ENCODE data around the gene GCLM. TPM values are rescaled to one million over a fixed set of nuclear protein-coding genes. Genes with fewer than 3 reads are reported as not detected.

The GCLM gene
- polyA plus RNA-seq, 3 donors = 1.2 to 4.4 (median 3.2) TPM

- H2AFZ ChIP-seq (ENCODE audit: insufficient read depth, low read depth, low read length, poor library complexity, severe bottlenecking) = no peak overlapping the region
- Mint-ChIP-seq H3K4me3 (no peak overlapping the region), H3K27ac (peak overlapping the region in 4 of 7 donors; percentile 10 to 57 (median 26)), H3K9me3 (no peaks in the 10 kb centered on the region), H3K4me1 (peaks cover 23% of the 10 kb centered on the region), H3K36me3 (peaks cover 72 to 73% of the 10 kb centered on the region in 2 donors), H3K27me3 (ENCODE audit: low read depth in 3 of 3) (no peaks in the 10 kb centered on the region)
- H3K9me3 ChIP-seq (replicated peaks in 1 of 2; ENCODE audit: control insufficient read depth in 1 of 2, insufficient read depth in 1 of 2, low read length in 2 of 2) = no peaks in the 10 kb centered on the region
- peak; percentile 59 for TF ChIP-seq CTCF (IDR thresholded peaks at IDR 0.05)
- peak overlapping the region in 1 of 2 donors; percentile 2 for H3K27ac ChIP-seq (ENCODE audit: low read depth in 1 of 2, low read length in 2 of 2)
- no peak overlapping the region for H3K9ac ChIP-seq (ENCODE audit: insufficient read depth, low read length, poor library complexity, severe bottlenecking)
- DNase-seq = peak in 2 of 3 donors; percentile 10 to 33
- H3K36me3 ChIP-seq (replicated peaks in 1 of 2; ENCODE audit: control insufficient read depth in 1 of 2, insufficient read depth in 2 of 2, low read length in 2 of 2) = peaks cover 70 to 85% of the 10 kb centered on the region in 2 donors
- no peak overlapping the region for H3K4me2 ChIP-seq (replicated peaks; ENCODE audit: extremely low read depth, low read length, poor library complexity, severe bottlenecking)
- intact Hi-C loops (cut with micrococcal nuclease) = loop anchor here in 1 of 2 donors (10.0 kb wide), 1 partner anchor 529 kb away; the partner anchor contains the start of gene DR1
- H4K20me1 ChIP-seq (ENCODE audit: insufficient read depth, low read length) = peaks cover 35% of the 10 kb centered on the region
- H3K79me2 ChIP-seq (ENCODE audit: insufficient read depth, low read length) = peaks cover 31% of the 10 kb centered on the region
- no peak overlapping the region for H3K4me3 ChIP-seq (replicated peaks in 1 of 3; ENCODE audit: low read depth in 2 of 3, low read length in 3 of 3)
- WGBS (ENCODE audit: insufficient coverage) = 94% methylated on average over 1 of the region's 3 CpGs
- H3K27me3 ChIP-seq (ENCODE audit: control insufficient read depth in 2 of 2, insufficient read depth in 2 of 2, low read length in 2 of 2) = no peaks in the 10 kb centered on the region
- H3K4me1 ChIP-seq (ENCODE audit: control insufficient read depth in 1 of 2, insufficient read depth in 2 of 2, low read length in 2 of 2) = peaks cover 19 to 26% of the 10 kb centered on the region in 2 donors
Observed at GRCh38 chr1:93874025-93874651, 35.1 kb downstream of the GCLM start.

GRCh38 chr1:93871366-93871765 is 37.9 kb downstream of the GCLM start:
- H3K27ac ChIP-seq (ENCODE audit: low read depth in 1 of 2, low read length in 2 of 2) = no peak overlapping the region
- DNase-seq = no peak
- no peak overlapping the region for H2AFZ ChIP-seq (ENCODE audit: insufficient read depth, low read depth, low read length, poor library complexity, severe bottlenecking)
- Mint-ChIP-seq H3K4me1 (peaks cover 3% of the 10 kb centered on the region), H3K9me3 (no peaks in the 10 kb centered on the region), H3K4me3 (no peak overlapping the region), H3K36me3 (peaks cover 79 to 80% of the 10 kb centered on the region in 2 donors), H3K27me3 (ENCODE audit: low read depth in 3 of 3) (no peaks in the 10 kb centered on the region), H3K27ac (no peak overlapping the region)
- H3K4me1 ChIP-seq (ENCODE audit: control insufficient read depth in 1 of 2, insufficient read depth in 2 of 2, low read length in 2 of 2) = peaks cover 5% of the 10 kb centered on the region in 2 donors
- H4K20me1 ChIP-seq (ENCODE audit: insufficient read depth, low read length) = peaks cover 20% of the 10 kb centered on the region
- no peak for TF ChIP-seq CTCF (IDR thresholded peaks at IDR 0.05)
- 100% methylated on average over 2 of the region's 4 CpGs for WGBS (ENCODE audit: insufficient coverage)
- no peak overlapping the region for H3K4me3 ChIP-seq (replicated peaks in 1 of 3; ENCODE audit: low read depth in 2 of 3, low read length in 3 of 3)
- H3K27me3 ChIP-seq (ENCODE audit: control insufficient read depth in 2 of 2, insufficient read depth in 2 of 2, low read length in 2 of 2) = no peaks in the 10 kb centered on the region
- H3K4me2 ChIP-seq (replicated peaks; ENCODE audit: extremely low read depth, low read length, poor library complexity, severe bottlenecking) = no peak overlapping the region
- no peak overlapping the region for H3K9ac ChIP-seq (ENCODE audit: insufficient read depth, low read length, poor library complexity, severe bottlenecking)
- H3K36me3 ChIP-seq (replicated peaks in 1 of 2; ENCODE audit: control insufficient read depth in 1 of 2, insufficient read depth in 2 of 2, low read length in 2 of 2) = peaks cover 70 to 90% of the 10 kb centered on the region in 2 donors
- no peaks in the 10 kb centered on the region for H3K9me3 ChIP-seq (replicated peaks in 1 of 2; ENCODE audit: control insufficient read depth in 1 of 2, insufficient read depth in 1 of 2, low read length in 2 of 2)
- intact Hi-C loops (cut with micrococcal nuclease) = loop anchor here in 1 of 2 donors (10.0 kb wide), 1 partner anchor 527 kb away; the partner anchor contains the start of gene DR1
- peaks cover 5% of the 10 kb centered on the region for H3K79me2 ChIP-seq (ENCODE audit: insufficient read depth, low read length)

Data from CD14-positive monocyte (primary cell).